AG04449 (cell line): Measurements from ENCODE around the gene GRM7.

ENCODE experiments used
- CTCF ChIA-PET: fragments of 350-600 bp; formaldehyde crosslinking; extraction: SDS; loops from one replicate; lab custom pipeline; 2021; ENCODE audit warnings: antibody characterized with exemption; lab: Yijun Ruan, JAX
- POLR2A ChIA-PET: fragments of 400-600, 350-600 bp; formaldehyde crosslinking; extraction: SDS; loops from one replicate; lab custom pipeline; 2020; ENCODE audit warnings: antibody characterized with exemption, inconsistent platforms; lab: Yijun Ruan, JAX
- DNase-seq: peaks from one replicate; pipeline ENCODE4 v3.0.0-alpha.2; 2010; ENCODE audit warnings: low read depth, low spot score
- H3K4me3 ChIP-seq: 2 replicates; pipeline ENCODE4 v1.5.1; 2011; ENCODE audit warnings: low read depth, mild to moderate bottlenecking, control low read depth, low read length
- TF ChIP-seq, protein P1 (sequence below): IDR thresholded peaks from one replicate; pipeline ENCODE4 v1.5.1; 2011; ENCODE audit warnings: mild to moderate bottlenecking, moderate library complexity, low read length, control low read depth, inconsistent platforms; ENCODE audit not compliant: insufficient read depth; ENCODE audit errors: missing control alignments

The GRM7 gene

DNA sequence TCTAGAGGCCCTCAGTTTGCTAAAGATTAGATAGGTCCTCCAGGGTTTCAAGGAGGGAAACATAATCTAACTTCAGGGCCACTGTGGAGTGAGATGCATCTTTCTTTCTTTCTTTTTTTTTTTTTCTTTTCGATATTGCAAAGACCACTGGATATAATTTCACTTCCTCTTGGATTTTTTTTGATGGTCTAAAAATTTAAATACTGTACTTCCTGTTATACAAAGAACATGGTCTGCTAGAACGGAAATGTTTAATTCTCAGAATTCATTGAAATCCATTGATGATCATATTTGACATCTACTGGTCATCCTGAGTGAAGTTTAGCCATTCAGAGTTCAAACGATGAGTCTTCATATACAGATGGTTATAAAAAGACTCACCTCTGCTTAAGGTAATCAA, 832.0 kb downstream of the GRM7 start:
- TF ChIP-seq, protein P1, sequence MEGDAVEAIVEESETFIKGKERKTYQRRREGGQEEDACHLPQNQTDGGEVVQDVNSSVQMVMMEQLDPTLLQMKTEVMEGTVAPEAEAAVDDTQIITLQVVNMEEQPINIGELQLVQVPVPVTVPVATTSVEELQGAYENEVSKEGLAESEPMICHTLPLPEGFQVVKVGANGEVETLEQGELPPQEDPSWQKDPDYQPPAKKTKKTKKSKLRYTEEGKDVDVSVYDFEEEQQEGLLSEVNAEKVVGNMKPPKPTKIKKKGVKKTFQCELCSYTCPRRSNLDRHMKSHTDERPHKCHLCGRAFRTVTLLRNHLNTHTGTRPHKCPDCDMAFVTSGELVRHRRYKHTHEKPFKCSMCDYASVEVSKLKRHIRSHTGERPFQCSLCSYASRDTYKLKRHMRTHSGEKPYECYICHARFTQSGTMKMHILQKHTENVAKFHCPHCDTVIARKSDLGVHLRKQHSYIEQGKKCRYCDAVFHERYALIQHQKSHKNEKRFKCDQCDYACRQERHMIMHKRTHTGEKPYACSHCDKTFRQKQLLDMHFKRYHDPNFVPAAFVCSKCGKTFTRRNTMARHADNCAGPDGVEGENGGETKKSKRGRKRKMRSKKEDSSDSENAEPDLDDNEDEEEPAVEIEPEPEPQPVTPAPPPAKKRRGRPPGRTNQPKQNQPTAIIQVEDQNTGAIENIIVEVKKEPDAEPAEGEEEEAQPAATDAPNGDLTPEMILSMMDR: no peak
- DNase-seq: no peak
- CTCF ChIA-PET: no interaction called here
- no peak overlapping the region for H3K4me3 ChIP-seq
- POLR2A ChIA-PET: no interaction called here

DNA sequence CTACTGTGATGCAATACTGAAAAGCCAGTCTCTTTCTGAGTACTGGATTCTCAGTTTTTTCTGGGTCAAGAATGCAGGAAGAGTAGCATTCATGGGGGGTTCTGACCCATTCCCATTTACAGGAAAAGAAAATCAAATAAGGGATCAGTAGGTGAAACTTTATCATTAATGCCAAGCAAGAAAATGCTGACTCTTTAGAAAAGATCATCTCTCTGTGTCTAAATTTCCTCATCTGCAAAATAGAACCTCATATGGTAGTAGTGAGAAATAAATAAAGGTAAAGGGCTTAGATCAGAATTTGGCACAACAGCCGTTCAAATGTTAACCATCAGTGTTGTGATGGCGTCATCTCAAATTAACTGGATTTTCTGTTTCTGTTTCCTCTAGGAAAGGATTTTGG, 833.1 kb downstream of the GRM7 start:
- POLR2A ChIA-PET: no interaction called here

DNA sequence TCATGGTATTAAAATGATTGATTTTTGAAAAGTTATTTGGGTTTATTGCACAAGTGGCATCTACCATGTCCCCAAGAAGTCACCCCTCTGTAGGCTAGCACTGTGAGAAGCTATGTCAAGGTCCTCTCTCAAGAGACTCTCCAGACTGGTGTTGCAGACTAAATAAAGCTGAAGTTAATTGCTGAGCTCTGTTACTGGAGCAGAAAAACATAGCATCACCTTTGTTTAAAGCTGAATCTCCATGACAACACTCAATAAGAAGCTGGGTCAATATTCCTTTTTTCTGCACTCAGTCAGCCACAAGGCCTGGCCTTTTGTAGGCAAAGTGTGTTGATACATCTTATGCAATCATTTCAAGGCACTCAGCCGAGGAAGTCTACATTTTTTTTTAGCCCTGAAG, 834.1 kb downstream of the GRM7 start:
- CTCF ChIA-PET: no interaction called here
- no peak for DNase-seq
- TF ChIP-seq, protein P1: no peak
- no peak overlapping the region for H3K4me3 ChIP-seq
- POLR2A ChIA-PET: no interaction called here

More for the DNA sequence above, 833.1 kb downstream of the GRM7 start:
- no peak overlapping the region for H3K4me3 ChIP-seq
- no peak for DNase-seq
- CTCF ChIA-PET: no interaction called here
- TF ChIP-seq, protein P1: no peak

DNA sequence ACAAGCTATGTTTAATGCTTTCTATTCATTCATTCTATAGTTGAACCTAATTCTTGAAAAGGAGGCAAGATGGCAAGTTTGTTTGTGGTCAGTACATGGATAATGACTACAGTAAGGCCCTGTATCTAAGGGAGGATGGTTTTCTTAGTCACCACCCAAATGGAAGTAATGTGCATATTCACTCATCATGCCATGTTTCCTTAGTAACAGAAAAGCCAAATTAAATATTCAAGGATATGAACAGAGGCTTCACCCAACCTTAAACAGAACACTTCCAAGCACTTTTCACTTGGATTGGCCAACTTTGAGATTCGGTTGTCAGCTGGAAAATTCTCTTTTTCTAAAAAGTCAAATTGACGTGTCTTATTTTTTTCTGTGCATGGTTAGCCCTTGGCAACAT, 835.4 kb downstream of the GRM7 start:
- no peak overlapping the region for H3K4me3 ChIP-seq
- TF ChIP-seq, protein P1: no peak
- CTCF ChIA-PET: no interaction called here
- POLR2A ChIA-PET: no interaction called here
- DNase-seq: no peak

DNA sequence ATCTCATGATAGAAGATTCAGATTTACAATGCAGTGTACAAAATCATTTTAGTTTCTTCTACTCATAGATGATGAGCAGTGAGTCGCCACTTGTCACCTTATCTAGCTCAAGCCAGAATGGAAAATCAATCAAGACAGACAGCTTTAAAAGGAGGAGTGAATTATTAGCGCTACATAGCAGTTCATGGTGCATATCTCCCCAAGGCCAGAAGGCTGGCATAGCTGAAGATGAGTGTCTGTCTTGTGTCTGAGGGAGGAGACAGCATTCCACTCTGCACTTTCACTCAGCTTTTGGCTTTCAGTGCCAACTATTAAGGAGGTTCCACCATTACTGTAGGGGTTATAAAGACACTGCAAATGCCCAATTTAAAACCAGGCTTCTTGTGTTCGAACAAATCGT, 836.6 kb downstream of the GRM7 start:
- ChIA-PET CTCF (no interaction called here), POLR2A (no interaction called here)
- H3K4me3 ChIP-seq: no peak overlapping the region
- TF ChIP-seq, protein P1: no peak
- DNase-seq: no peak

DNA sequence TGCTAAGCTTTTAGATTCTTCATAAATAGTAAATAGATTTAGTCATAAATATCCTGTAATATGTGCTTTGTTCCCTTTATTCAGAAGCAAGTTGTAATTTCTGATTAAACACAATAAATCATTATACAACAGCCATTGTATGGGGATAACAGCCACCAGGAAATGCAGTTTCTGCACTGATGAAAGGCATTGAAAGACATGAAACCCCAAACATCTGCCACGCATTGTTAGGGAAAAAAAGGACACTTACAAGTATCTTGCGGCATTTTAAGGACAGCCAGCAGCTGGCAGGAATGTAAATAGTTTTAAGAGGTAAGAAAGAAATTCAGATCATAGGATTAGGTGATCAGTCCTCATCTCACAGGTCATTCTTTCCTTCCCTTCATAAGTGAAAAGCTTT, 839.6 kb downstream of the GRM7 start:
- no peak overlapping the region for H3K4me3 ChIP-seq
- no peak for DNase-seq
- POLR2A ChIA-PET: no interaction called here
- TF ChIP-seq, protein P1: no peak
- CTCF ChIA-PET: no interaction called here
